ENCODE data around the gene IGDCC3. TPM values are rescaled to one million over a fixed set of nuclear protein-coding genes. Genes with fewer than 3 reads are reported as not detected.

Gene IGDCC3
- total and polyA plus RNA-seq, 2 donors (not counting 3 experiments of a cell fraction or from before 2014, with no cell fraction given) = 0.03 TPM; not detected in 1

DNA sequence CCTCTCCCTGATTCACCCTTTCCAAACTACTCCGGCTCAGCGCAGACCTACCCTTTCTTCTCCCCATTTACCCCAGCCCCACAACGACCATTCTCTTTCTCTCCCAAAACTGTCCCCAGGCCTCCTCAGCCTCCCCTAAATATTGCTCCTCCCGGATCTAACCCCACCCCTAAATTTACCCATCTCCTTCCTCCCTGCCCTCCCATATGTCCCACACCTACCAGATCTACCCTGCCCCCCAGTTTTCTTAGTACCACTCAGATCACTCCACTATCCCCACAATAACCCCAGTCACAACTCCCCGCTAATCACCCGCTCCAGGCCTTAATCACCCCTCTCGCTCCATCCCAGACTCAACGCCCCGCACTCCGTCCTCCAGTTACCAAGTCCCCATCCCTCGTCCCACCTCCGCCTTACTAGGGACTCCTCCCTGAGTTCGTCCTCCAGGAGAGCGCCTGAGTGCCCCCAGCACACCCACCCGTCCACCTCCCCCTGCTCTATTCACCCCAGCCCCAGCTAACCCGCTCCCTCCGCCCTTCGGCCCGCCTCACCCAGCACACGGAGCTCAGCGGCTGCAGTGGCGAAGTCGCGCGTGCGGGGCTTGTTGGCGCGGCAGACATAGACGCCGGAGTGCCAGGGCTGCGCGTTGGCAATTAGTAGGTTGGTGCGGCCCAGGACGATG, 18.6 kb upstream of the IGDCC3 start:
- DNase-seq (ENCODE audit: low read depth, low spot score) = no peak
- POLR2A ChIA-PET = no interaction called here
- H3K9ac ChIP-seq (replicated peaks; ENCODE audit: extremely low read depth, insufficient read depth, low read length) = no peak overlapping the region
- no peak for FAIRE-seq
- H3K9me1 ChIP-seq (replicated peaks; ENCODE audit: control insufficient read depth, extremely low read depth, insufficient read depth, low read length) = no peaks in the 10 kb centered on the region
- H3K4me3 ChIP-seq (replicated peaks in 1 of 3; ENCODE audit: insufficient read depth in 1 of 3, low read depth in 1 of 3, low read length in 3 of 3) = no peak overlapping the region
- H3K9me3 ChIP-seq (replicated peaks; ENCODE audit: control insufficient read depth, insufficient read depth, low read length) = no peaks in the 10 kb centered on the region
- CTCF ChIA-PET = interaction anchor here (2.1 kb wide), 1 partner anchor 77 kb away, joined by 5 read pairs; no protein-coding TSS in a partner anchor
- dilution Hi-C loops (cut with MboI; ENCODE audit: extremely low pct_ligation_motif_present, low sequenced_read_pairs) (no loop called here), intact Hi-C loops (cut with micrococcal nuclease) (no loop called here)
- H4K20me1 ChIP-seq (replicated peaks; ENCODE audit: control insufficient read depth, extremely low read depth, insufficient read depth, low read length) = no peaks in the 10 kb centered on the region
- H3K4me1 ChIP-seq (ENCODE audit: control insufficient read depth, extremely low read depth, insufficient read depth, low read length) = no peaks in the 10 kb centered on the region
- BruUV-seq (replicated peaks) = no TSS peak
- no peak overlapping the region for H3K27ac ChIP-seq (ENCODE audit: insufficient read depth, low read depth, low read length)
- no peak overlapping the region for H2AFZ ChIP-seq (ENCODE audit: low read depth, low read length)
- TF ChIP-seq EZH2 (IDR thresholded peaks at IDR 0.05; ENCODE audit: borderline replicate concordance, low read depth, low read length, severe bottlenecking) (peak; percentile 73), MYC (IDR thresholded peaks at IDR 0.05; ENCODE audit: low read depth, low read length) (no peak)
- H3K4me2 ChIP-seq (ENCODE audit: insufficient read depth, low read length) = no peak overlapping the region
- H3K36me3 ChIP-seq (ENCODE audit: control insufficient read depth in 2 of 2, extremely low read depth in 1 of 2, insufficient read depth in 2 of 2, low read length in 2 of 2) = no peaks in the 10 kb centered on the region
- H3K27me3 ChIP-seq (ENCODE audit: control insufficient read depth in 2 of 2, insufficient read depth in 2 of 2, low read length in 2 of 2) = peaks cover 39 to 40% of the 10 kb centered on the region in 2 experiments
- H3K79me2 ChIP-seq (ENCODE audit: control insufficient read depth, insufficient read depth, low read length) = no peaks in the 10 kb centered on the region

DNA sequence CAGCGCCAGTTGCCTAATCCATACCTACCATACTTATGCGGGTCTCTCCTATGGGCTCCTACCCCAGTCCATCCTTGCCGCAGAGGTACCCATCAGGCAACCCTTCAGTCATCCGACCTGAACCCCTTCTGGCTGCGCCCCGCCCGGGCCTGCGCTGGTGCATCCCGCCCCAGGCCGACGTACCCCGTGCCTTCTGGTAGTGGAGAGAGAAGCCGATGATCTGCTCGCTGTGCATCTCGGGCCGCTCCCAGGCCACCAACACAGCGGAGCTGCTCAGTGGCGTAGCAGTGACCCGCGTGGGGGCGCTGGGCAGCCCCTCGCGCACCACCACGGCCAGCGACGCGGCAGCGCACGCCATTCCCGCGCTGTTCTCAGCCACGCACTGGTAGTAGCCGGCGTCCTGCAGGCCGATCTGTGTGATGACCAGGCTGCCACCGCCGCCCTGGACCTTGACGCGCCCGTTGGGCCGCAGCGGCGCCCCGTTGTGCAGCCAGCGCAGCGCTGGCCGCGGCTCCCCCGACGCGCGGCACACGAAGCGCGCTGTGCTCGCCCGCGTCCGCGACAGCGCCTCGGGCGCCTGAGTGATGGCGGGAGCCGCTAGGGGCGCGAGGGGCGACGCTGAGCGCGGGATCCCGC, 17.9 kb upstream of the IGDCC3 start:
- ChIA-PET CTCF (interaction anchor here (1.0 kb wide), 1 partner anchor 11 kb away, joined by 5 read pairs; no protein-coding TSS in a partner anchor), POLR2A (no interaction called here)
- Histone ChIP-seq H3K4me3 (replicated peaks in 1 of 3; ENCODE audit: insufficient read depth in 1 of 3, low read depth in 1 of 3, low read length in 3 of 3) (no peak overlapping the region), H3K27me3 (ENCODE audit: control insufficient read depth in 2 of 2, insufficient read depth in 2 of 2, low read length in 2 of 2) (peaks cover 39 to 40% of the 10 kb centered on the region in 2 experiments), H3K79me2 (ENCODE audit: control insufficient read depth, insufficient read depth, low read length) (no peaks in the 10 kb centered on the region), H4K20me1 (replicated peaks; ENCODE audit: control insufficient read depth, extremely low read depth, insufficient read depth, low read length) (no peaks in the 10 kb centered on the region), H3K9ac (replicated peaks; ENCODE audit: extremely low read depth, insufficient read depth, low read length) (no peak overlapping the region), H3K9me1 (replicated peaks; ENCODE audit: control insufficient read depth, extremely low read depth, insufficient read depth, low read length) (no peaks in the 10 kb centered on the region), H3K27ac (ENCODE audit: insufficient read depth, low read depth, low read length) (no peak overlapping the region), H2AFZ (ENCODE audit: low read depth, low read length) (no peak overlapping the region), H3K4me2 (ENCODE audit: insufficient read depth, low read length) (no peak overlapping the region), H3K36me3 (ENCODE audit: control insufficient read depth in 2 of 2, extremely low read depth in 1 of 2, insufficient read depth in 2 of 2, low read length in 2 of 2) (no peaks in the 10 kb centered on the region), H3K4me1 (ENCODE audit: control insufficient read depth, extremely low read depth, insufficient read depth, low read length) (no peaks in the 10 kb centered on the region), H3K9me3 (replicated peaks; ENCODE audit: control insufficient read depth, insufficient read depth, low read length) (no peaks in the 10 kb centered on the region)
- dilution Hi-C loops (cut with MboI; ENCODE audit: extremely low pct_ligation_motif_present, low sequenced_read_pairs) (no loop called here), intact Hi-C loops (cut with micrococcal nuclease) (no loop called here)
- FAIRE-seq (no peak), DNase-seq (ENCODE audit: low read depth, low spot score) (no peak)
- BruUV-seq (replicated peaks) = no TSS peak
- TF ChIP-seq, protein P1, sequence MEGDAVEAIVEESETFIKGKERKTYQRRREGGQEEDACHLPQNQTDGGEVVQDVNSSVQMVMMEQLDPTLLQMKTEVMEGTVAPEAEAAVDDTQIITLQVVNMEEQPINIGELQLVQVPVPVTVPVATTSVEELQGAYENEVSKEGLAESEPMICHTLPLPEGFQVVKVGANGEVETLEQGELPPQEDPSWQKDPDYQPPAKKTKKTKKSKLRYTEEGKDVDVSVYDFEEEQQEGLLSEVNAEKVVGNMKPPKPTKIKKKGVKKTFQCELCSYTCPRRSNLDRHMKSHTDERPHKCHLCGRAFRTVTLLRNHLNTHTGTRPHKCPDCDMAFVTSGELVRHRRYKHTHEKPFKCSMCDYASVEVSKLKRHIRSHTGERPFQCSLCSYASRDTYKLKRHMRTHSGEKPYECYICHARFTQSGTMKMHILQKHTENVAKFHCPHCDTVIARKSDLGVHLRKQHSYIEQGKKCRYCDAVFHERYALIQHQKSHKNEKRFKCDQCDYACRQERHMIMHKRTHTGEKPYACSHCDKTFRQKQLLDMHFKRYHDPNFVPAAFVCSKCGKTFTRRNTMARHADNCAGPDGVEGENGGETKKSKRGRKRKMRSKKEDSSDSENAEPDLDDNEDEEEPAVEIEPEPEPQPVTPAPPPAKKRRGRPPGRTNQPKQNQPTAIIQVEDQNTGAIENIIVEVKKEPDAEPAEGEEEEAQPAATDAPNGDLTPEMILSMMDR (IDR thresholded peaks at IDR 0.05; ENCODE audit: extremely low read depth in 1 of 2, insufficient read depth in 1 of 2, low read depth in 1 of 2, low read length in 2 of 2) = no peak
- TF ChIP-seq MYC (IDR thresholded peaks at IDR 0.05; ENCODE audit: low read depth, low read length) (no peak), POLR2A (IDR thresholded peaks at IDR 0.05; ENCODE audit: low read depth, low read length) (no peak), JUN (IDR thresholded peaks at IDR 0.05; ENCODE audit: borderline replicate concordance, insufficient read depth, insufficient read length, low read depth) (no peak), FOS (IDR thresholded peaks at IDR 0.05; ENCODE audit: borderline replicate concordance, insufficient read depth, low read length) (no peak), EZH2 (IDR thresholded peaks at IDR 0.05; ENCODE audit: borderline replicate concordance, low read depth, low read length, severe bottlenecking) (no peak), GATA2 (IDR thresholded peaks at IDR 0.05; ENCODE audit: insufficient read depth, insufficient read length, low read depth, low read length) (no peak)
- TF ChIP-seq, protein P2, sequence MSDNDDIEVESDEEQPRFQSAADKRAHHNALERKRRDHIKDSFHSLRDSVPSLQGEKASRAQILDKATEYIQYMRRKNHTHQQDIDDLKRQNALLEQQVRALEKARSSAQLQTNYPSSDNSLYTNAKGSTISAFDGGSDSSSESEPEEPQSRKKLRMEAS (IDR thresholded peaks at IDR 0.05; ENCODE audit: insufficient read depth, insufficient read length) = no peak
